ENCODE data around the gene HBQ1. TPM values are rescaled to one million over a fixed set of nuclear protein-coding genes. Genes with fewer than 3 reads are reported as not detected.

Gene HBQ1
- total RNA-seq, 2 donors from 2014 or later = not detected

Other genes with a start within 250 kb of the HBQ1 start
- 1 to 10 TPM in 1 of 2 donors, not detected in 1; 1.4 TPM for gene POLR3K, start 126.9 kb upstream of the HBQ1 start, total RNA-seq
- 10 to 100 TPM in 1 of 2 donors, 1 to 10 TPM in 1; 6.1 to 16.4 TPM for gene SNRNP25, start 126.6 kb upstream of the HBQ1 start, total RNA-seq
- 100 to 1,000 TPM; 109 to 138 TPM for gene RHBDF1, start 107.8 kb upstream of the HBQ1 start, total RNA-seq
- 100 to 1,000 TPM in 1 of 2 donors, 10 to 100 TPM in 1; 93.1 to 202 TPM for gene MPG, start 102.2 kb upstream of the HBQ1 start, total RNA-seq
- 10 to 100 TPM; 22.0 to 35.7 TPM for gene NPRL3, start 41.8 kb upstream of the HBQ1 start, total RNA-seq
- gene HBZ, start 27.8 kb upstream of the HBQ1 start, total RNA-seq = not detected
- gene HBM, start 14.5 kb upstream of the HBQ1 start, total RNA-seq = not detected
- 100 to 1,000 TPM in 1 of 2 donors, 10 to 100 TPM in 1; 47.9 to 433 TPM for gene HBA2, start 7.6 kb upstream of the HBQ1 start, total RNA-seq
- gene HBA1, start 3.8 kb upstream of the HBQ1 start, total RNA-seq = 100 to 1,000 TPM in 1 of 2 donors, not detected in 1; 174 TPM
- 100 to 1,000 TPM; 101 to 171 TPM for gene LUC7L, start 49.0 kb downstream of the HBQ1 start, total RNA-seq
- 100 to 1,000 TPM in 1 of 2 donors, 10 to 100 TPM in 1; 51.7 to 141 TPM for gene FAM234A, start 54.4 kb downstream of the HBQ1 start, total RNA-seq
- gene RGS11, start 95.5 kb downstream of the HBQ1 start, total RNA-seq = 10 to 100 TPM; 16.8 to 19.4 TPM
- gene ARHGDIG, start 100.1 kb downstream of the HBQ1 start, total RNA-seq = not detected
- gene PDIA2, start 102.7 kb downstream of the HBQ1 start, total RNA-seq = 1 to 10 TPM in 1 of 2 donors, under 1 TPM in 1; 0.81 to 3.2 TPM
- gene AXIN1, start 172.3 kb downstream of the HBQ1 start, total RNA-seq = 10 to 100 TPM; 20.0 to 27.2 TPM
- gene MRPL28, start 190.1 kb downstream of the HBQ1 start, total RNA-seq = 10 to 100 TPM; 33.2 to 59.2 TPM
- 10 to 100 TPM; 38.7 to 55.4 TPM for gene PGAP6, start 201.5 kb downstream of the HBQ1 start, total RNA-seq
- 10 to 100 TPM; 68.7 to 91.2 TPM for gene NME4, start 216.7 kb downstream of the HBQ1 start, total RNA-seq
- 10 to 100 TPM; 24.1 to 25.6 TPM for gene DECR2, start 221.4 kb downstream of the HBQ1 start, total RNA-seq
- 10 to 100 TPM; 70.1 to 71.1 TPM for gene RAB11FIP3, start 245.2 kb downstream of the HBQ1 start, total RNA-seq